ENCODE measurements around the gene ARVCF.

The ARVCF gene

GRCh38 chr22:20015971-20016733 lies 471 bp downstream of the ARVCF start:
- H3K9me3 ChIP-seq (ENCODE audit: control insufficient read depth in 2 of 2, low read length in 2 of 2) = no peaks in the 10 kb centered on the region
- H3K27me3 ChIP-seq (ENCODE audit: control insufficient read depth in 2 of 2, insufficient read depth in 2 of 2, low read length in 2 of 2) = peaks cover 4 to 9% of the 10 kb centered on the region in 2 donors
- no peaks in the 10 kb centered on the region for H3K36me3 ChIP-seq (ENCODE audit: control insufficient read depth in 2 of 2, insufficient read depth in 2 of 2, low read length in 2 of 2)
- H3K27ac ChIP-seq (ENCODE audit: low read depth in 2 of 2, low read length in 2 of 2) = no peak overlapping the region
- peak overlapping the region in 1 of 2 donors; percentile 66 for H3K9ac ChIP-seq (ENCODE audit: low read depth in 1 of 2, low read length in 2 of 2)
- H3K4me3 ChIP-seq (ENCODE audit: low read length in 2 of 2) = peak overlapping the region; percentile 57 to 72
- H3K4me1 ChIP-seq (ENCODE audit: control insufficient read depth in 2 of 2, insufficient read depth in 2 of 2, low read length in 2 of 2) = peaks cover 16 to 19% of the 10 kb centered on the region in 2 donors

GRCh38 chr22:20015187-20015625 lies 1.4 kb downstream of the ARVCF start:
- Histone ChIP-seq H3K4me1 (ENCODE audit: control insufficient read depth in 2 of 2, insufficient read depth in 2 of 2, low read length in 2 of 2) (peaks cover 12 to 15% of the 10 kb centered on the region in 2 donors), H3K9ac (ENCODE audit: low read depth in 1 of 2, low read length in 2 of 2) (no peak overlapping the region), H3K27me3 (ENCODE audit: control insufficient read depth in 2 of 2, insufficient read depth in 2 of 2, low read length in 2 of 2) (peaks cover 4 to 9% of the 10 kb centered on the region in 2 donors), H3K27ac (ENCODE audit: low read depth in 2 of 2, low read length in 2 of 2) (peak overlapping the region; percentile 48 to 61), H3K9me3 (ENCODE audit: control insufficient read depth in 2 of 2, low read length in 2 of 2) (no peaks in the 10 kb centered on the region), H3K4me3 (ENCODE audit: low read length in 2 of 2) (peak overlapping the region in 1 of 2 donors; percentile 36), H3K36me3 (ENCODE audit: control insufficient read depth in 2 of 2, insufficient read depth in 2 of 2, low read length in 2 of 2) (no peaks in the 10 kb centered on the region)

GRCh38 chr22:20014526-20015186 lies 2.0 kb downstream of the ARVCF start:
- peaks cover 4 to 9% of the 10 kb centered on the region in 2 donors for H3K27me3 ChIP-seq (ENCODE audit: control insufficient read depth in 2 of 2, insufficient read depth in 2 of 2, low read length in 2 of 2)
- H3K4me1 ChIP-seq (ENCODE audit: control insufficient read depth in 2 of 2, insufficient read depth in 2 of 2, low read length in 2 of 2) = peaks cover 11 to 15% of the 10 kb centered on the region in 2 donors
- no peaks in the 10 kb centered on the region for H3K36me3 ChIP-seq (ENCODE audit: control insufficient read depth in 2 of 2, insufficient read depth in 2 of 2, low read length in 2 of 2)
- H3K9ac ChIP-seq (ENCODE audit: low read depth in 1 of 2, low read length in 2 of 2) = no peak overlapping the region
- no peaks in the 10 kb centered on the region for H3K9me3 ChIP-seq (ENCODE audit: control insufficient read depth in 2 of 2, low read length in 2 of 2)
- peak overlapping the region in 1 of 2 donors; percentile 8 for H3K4me3 ChIP-seq (ENCODE audit: low read length in 2 of 2)
- H3K27ac ChIP-seq (ENCODE audit: low read depth in 2 of 2, low read length in 2 of 2) = peak overlapping the region; percentile 48 to 61

GRCh38 chr22:20013382-20013871 lies 3.2 kb downstream of the ARVCF start:
- Histone ChIP-seq H3K36me3 (ENCODE audit: control insufficient read depth in 2 of 2, insufficient read depth in 2 of 2, low read length in 2 of 2) (no peaks in the 10 kb centered on the region), H3K9me3 (ENCODE audit: control insufficient read depth in 2 of 2, low read length in 2 of 2) (no peaks in the 10 kb centered on the region), H3K4me3 (ENCODE audit: low read length in 2 of 2) (no peak overlapping the region), H3K4me1 (ENCODE audit: control insufficient read depth in 2 of 2, insufficient read depth in 2 of 2, low read length in 2 of 2) (peaks cover 11 to 15% of the 10 kb centered on the region in 2 donors), H3K27me3 (ENCODE audit: control insufficient read depth in 2 of 2, insufficient read depth in 2 of 2, low read length in 2 of 2) (peaks cover 4 to 9% of the 10 kb centered on the region in 2 donors), H3K9ac (ENCODE audit: low read depth in 1 of 2, low read length in 2 of 2) (no peak overlapping the region), H3K27ac (ENCODE audit: low read depth in 2 of 2, low read length in 2 of 2) (no peak overlapping the region)

- H3K36me3 ChIP-seq (ENCODE audit: control insufficient read depth in 2 of 2, insufficient read depth in 2 of 2, low read length in 2 of 2) = no peaks in the 10 kb centered on the region
- no peak overlapping the region for H3K4me3 ChIP-seq (ENCODE audit: low read length in 2 of 2)
- H3K4me1 ChIP-seq (ENCODE audit: control insufficient read depth in 2 of 2, insufficient read depth in 2 of 2, low read length in 2 of 2) = peaks cover 11 to 15% of the 10 kb centered on the region in 2 donors
- H3K27me3 ChIP-seq (ENCODE audit: control insufficient read depth in 2 of 2, insufficient read depth in 2 of 2, low read length in 2 of 2) = peaks cover 3 to 5% of the 10 kb centered on the region in 2 donors
- no peaks in the 10 kb centered on the region for H3K9me3 ChIP-seq (ENCODE audit: control insufficient read depth in 2 of 2, low read length in 2 of 2)
- H3K27ac ChIP-seq (ENCODE audit: low read depth in 2 of 2, low read length in 2 of 2) = no peak overlapping the region
- H3K9ac ChIP-seq (ENCODE audit: low read depth in 1 of 2, low read length in 2 of 2) = no peak overlapping the region
Observed at GRCh38 chr22:20012741-20013331, 3.8 kb downstream of the ARVCF start.

- Histone ChIP-seq H3K9ac (ENCODE audit: low read depth in 1 of 2, low read length in 2 of 2) (no peak overlapping the region), H3K36me3 (ENCODE audit: control insufficient read depth in 2 of 2, insufficient read depth in 2 of 2, low read length in 2 of 2) (no peaks in the 10 kb centered on the region), H3K27me3 (ENCODE audit: control insufficient read depth in 2 of 2, insufficient read depth in 2 of 2, low read length in 2 of 2) (no peaks in the 10 kb centered on the region), H3K4me3 (ENCODE audit: low read length in 2 of 2) (no peak overlapping the region), H3K4me1 (ENCODE audit: control insufficient read depth in 2 of 2, insufficient read depth in 2 of 2, low read length in 2 of 2) (peaks cover 7 to 10% of the 10 kb centered on the region in 2 donors), H3K9me3 (ENCODE audit: control insufficient read depth in 2 of 2, low read length in 2 of 2) (no peaks in the 10 kb centered on the region), H3K27ac (ENCODE audit: low read depth in 2 of 2, low read length in 2 of 2) (no peak overlapping the region)
Observed at GRCh38 chr22:20011993-20012740, 4.5 kb downstream of the ARVCF start.

GRCh38 chr22:20011123-20011992 lies 5.3 kb downstream of the ARVCF start:
- no peak overlapping the region for H3K9ac ChIP-seq (ENCODE audit: low read depth in 1 of 2, low read length in 2 of 2)
- H3K4me1 ChIP-seq (ENCODE audit: control insufficient read depth in 2 of 2, insufficient read depth in 2 of 2, low read length in 2 of 2) = peaks cover 5 to 8% of the 10 kb centered on the region in 2 donors
- no peak overlapping the region for H3K27ac ChIP-seq (ENCODE audit: low read depth in 2 of 2, low read length in 2 of 2)
- no peak overlapping the region for H3K4me3 ChIP-seq (ENCODE audit: low read length in 2 of 2)
- H3K36me3 ChIP-seq (ENCODE audit: control insufficient read depth in 2 of 2, insufficient read depth in 2 of 2, low read length in 2 of 2) = no peaks in the 10 kb centered on the region
- H3K9me3 ChIP-seq (ENCODE audit: control insufficient read depth in 2 of 2, low read length in 2 of 2) = no peaks in the 10 kb centered on the region
- no peaks in the 10 kb centered on the region for H3K27me3 ChIP-seq (ENCODE audit: control insufficient read depth in 2 of 2, insufficient read depth in 2 of 2, low read length in 2 of 2)

GRCh38 chr22:20010307-20011122 lies 6.1 kb downstream of the ARVCF start:
- Histone ChIP-seq H3K4me3 (ENCODE audit: low read length in 2 of 2) (no peak overlapping the region), H3K4me1 (ENCODE audit: control insufficient read depth in 2 of 2, insufficient read depth in 2 of 2, low read length in 2 of 2) (peaks cover 5% of the 10 kb centered on the region in 2 donors), H3K27ac (ENCODE audit: low read depth in 2 of 2, low read length in 2 of 2) (no peak overlapping the region), H3K27me3 (ENCODE audit: control insufficient read depth in 2 of 2, insufficient read depth in 2 of 2, low read length in 2 of 2) (no peaks in the 10 kb centered on the region), H3K9ac (ENCODE audit: low read depth in 1 of 2, low read length in 2 of 2) (no peak overlapping the region), H3K9me3 (ENCODE audit: control insufficient read depth in 2 of 2, low read length in 2 of 2) (no peaks in the 10 kb centered on the region), H3K36me3 (ENCODE audit: control insufficient read depth in 2 of 2, insufficient read depth in 2 of 2, low read length in 2 of 2) (no peaks in the 10 kb centered on the region)

Data from mucosa of rectum (tissue), 2 donors.